ENCODE data around the gene FNIP1.
"Not testable (repeated sequence)": the region's sequence is repeated elsewhere in the genome, so short reads cannot be mapped to it uniquely, and the experiment has no call there.

The FNIP1 gene

DNA sequence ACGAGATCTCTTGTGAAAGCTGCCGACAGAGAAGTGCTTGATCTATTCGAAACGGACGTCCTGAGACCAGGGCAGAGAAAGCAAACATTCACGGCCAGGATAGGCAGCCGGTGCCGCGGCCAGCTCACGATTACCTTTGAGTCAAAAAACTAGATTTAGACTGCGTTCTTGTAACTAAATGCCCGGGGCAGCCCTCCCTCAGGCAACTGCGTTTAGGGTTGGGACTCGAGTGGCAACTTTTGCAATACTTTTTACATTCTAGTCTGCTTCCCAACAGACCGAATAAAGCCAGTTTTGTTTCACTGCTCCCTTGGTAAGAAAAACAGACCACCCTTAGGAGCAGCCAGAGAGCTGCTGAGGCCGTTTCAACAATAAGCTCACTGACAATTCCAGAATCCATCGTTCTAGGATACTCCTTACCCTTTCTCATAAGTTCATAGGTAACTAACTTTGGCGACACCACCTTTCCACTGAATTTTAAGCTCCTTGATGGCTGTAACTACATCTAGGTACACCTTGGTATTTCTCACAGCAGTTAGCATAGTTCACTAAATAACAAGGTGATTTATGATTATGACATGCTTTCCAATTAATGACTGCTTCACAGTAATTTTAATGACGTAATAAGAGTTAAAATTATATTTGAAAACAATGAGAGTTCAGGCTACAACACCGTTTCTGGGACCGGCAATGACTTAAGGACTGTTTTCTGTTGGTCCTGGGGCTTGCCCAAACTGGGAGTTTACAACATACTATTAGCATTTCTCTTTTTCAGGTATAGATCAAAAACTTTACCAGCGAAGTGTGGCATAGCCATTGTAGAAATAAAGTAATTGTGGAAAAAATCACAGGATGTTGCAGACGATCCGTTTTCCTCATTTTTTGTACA lies 160.9 kb downstream of the FNIP1 start:
- no peak for DNase-seq (ENCODE audit: low read depth)

DNA sequence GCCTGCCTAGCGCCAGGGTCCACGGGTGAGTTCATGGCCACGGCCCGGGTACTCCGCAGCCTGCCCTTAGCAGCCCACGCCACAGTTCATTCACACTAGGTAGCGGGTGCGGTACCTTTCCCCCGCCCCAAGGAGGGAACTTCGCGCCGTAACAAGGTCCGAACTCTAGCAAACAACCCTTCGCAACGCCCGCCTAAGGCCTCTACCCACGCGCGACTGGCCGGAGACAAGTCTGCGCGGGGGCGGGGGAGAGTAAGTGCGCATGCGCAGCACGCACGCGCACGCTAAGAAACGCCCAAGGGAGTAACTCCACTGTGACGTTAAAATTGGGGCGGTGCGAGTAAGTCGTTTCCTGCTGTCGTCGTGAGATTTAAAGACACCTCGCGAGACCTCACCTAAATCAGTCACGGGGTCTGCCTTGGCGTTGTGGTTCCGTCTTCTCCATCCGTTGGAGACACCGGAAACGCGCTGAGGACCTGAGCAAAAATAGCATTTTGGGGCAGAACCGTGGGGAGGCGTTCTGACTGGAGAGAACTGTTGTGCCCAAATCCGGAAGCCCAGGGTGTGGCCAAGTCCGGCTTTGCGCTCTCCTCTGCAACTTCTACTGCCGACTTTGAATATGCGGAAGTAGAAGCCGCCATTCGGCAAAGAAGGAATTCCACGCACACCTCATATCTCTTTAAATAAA lies 161.7 kb downstream of the FNIP1 start, which contains the start of gene RAPGEF6:
RAPGEF6 (minus strand) TSS at position 234 of the 688 bp plus-strand sequence; CDS start at position 35, 199 bp downstream.
- peak; percentile 97 for DNase-seq (ENCODE audit: low read depth)

DNA sequence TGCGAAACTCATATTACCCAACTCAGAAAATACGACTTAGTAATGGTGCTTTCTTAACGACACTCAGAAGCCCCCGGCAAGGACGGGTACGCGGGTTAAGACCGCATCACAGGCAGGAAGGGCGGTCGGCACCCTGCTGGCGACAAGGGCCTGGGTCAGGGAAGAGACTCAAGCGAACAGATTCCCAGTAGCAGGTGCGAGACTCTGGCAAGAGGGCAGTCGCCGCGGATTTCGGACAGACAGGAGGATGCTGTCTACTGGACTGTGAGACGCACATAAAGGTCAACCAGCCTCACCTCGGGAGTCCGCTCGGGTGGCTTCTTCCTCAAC lies 162.2 kb downstream of the FNIP1 start:
- DNase-seq (ENCODE audit: low read depth), result peak; percentile 28

DNA sequence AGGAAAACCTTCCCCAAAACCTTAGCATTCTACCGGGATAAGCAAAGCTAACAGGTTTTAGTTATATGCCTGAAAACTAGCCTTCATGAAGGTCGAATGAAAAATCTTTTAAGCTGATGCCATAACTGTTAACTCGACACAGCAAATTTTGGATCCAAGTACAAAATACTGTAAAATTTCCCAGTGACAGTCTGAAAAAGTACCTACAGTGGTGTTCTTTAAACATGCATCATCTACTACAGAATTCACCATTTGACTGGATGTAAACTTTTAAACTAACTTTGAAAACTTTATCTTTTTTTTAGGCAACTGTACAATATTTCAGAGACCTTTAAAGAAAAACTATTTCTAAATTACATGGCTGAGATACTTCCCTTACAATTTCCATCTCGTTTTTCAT lies 162.6 kb downstream of the FNIP1 start:
- no peak for DNase-seq (ENCODE audit: low read depth)

DNA sequence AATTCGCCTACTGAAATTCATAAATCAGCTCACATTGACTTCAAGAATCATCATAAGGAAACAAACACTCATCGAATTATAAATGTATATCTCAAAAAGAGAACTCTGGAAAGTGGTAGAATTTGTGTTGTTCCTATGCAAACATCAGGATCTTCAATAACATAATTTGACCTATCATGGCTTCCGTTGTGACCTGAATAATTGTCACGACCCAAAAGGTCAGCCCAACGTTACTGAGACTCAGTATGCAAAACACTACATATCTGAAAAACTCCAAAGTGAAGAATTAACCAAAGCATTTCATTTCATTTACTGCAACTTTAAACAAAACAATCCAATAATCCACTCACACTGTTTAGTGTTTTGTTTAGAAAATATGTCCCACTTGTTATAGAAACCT lies 163.0 kb downstream of the FNIP1 start:
- no peak for DNase-seq (ENCODE audit: low read depth)

DNA sequence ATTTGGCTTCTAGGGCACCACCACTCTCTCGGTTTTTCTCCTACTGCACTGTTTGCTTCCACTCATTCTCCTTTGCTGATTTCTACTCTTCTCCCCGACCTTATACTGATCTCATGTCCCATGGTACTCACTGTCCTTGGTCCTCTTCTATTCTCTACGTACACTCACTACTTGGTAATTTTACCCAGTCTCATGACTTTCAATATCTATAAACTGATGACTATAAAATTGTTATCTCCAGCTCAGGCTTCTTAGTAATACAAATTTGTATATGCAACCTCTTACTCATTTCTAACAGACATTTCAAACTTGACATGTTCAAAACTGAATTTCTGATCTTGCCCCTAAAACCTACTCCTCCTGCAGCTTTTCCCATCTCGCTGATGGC lies 165.9 kb downstream of the FNIP1 start:
- no peak for DNase-seq (ENCODE audit: low read depth)

DNA sequence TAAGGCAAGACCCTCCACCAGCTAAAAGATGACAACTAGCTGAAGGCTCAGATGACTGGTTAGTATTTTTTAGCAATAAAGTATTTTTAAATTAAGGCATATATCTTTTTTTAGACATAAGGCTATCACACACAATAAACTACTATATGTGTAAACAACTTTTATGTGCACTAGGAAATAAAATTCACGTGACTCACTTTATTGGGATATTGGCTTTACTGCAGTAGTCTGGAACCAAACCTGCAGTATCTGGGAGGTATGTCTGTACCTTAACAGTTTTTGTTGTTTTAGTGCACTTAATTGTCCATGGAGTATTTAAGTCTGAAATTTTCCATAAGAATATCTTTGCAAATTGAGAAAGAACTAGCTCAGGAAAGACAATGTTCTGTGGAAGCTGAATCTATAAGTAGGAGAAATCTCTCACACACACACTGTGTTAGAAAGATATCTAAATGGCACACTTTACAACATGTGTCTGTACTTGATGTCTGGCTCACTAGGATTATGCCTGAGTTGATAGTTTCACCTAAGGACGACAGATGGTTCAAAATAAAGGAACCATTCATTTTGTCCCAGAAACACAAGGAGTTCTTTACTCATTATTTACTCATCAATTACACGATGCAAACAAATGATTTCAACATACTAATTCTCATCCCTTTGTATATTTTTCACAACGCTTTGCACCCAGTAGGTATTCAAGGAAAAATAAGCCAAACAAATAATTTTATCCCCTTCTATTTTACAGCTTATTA lies 166.4 kb downstream of the FNIP1 start:
- no peak for DNase-seq (ENCODE audit: low read depth)

DNA sequence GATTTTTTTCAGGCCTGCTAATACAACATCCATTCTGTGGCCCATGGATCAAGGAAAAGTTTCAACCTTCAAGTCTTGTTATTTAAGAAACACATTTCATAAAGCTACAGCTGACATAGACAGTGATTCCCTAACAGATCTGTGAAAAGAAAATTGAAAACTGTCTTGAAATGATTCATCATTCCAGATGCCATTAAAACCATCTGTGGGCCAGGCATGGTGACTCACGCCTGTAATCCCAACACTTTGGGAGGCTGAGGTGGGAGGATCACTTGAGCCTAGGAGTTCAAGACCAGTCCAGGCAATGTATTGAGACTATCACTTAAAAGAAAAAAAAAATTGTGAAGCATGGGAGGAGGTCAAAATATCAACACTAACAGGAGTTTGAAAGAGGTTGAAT lies 167.8 kb downstream of the FNIP1 start:
- DNase-seq (ENCODE audit: low read depth), result no peak

DNA sequence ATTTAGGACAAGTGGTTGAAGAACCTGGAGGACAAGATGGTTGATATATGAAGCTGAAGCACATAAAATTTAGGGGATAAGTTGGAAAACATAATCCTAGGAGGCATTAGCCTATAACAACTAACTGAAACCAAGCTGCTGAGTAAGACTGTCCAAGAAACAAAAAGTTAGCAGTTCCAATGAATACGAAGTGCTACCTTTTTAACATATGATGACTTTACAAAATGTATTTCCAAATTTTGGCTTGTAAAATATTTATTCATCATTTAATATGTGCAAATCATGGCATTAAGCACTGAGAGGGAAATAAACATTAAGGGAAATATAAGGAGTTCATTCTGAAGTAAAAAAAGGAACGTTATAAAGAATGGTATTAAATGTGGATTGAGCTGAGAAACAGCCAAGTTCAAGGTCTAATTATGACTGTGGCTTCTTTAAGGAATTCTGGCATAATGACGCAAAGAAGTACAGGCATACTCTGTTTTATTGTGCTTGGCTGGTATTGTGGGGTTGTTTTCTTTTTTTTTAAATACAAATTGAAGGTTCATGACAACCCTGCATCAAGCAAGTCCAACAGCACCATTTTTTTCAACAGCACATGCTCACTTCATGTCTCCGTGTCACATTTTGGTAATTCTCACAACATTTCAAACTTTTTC lies 169.5 kb downstream of the FNIP1 start:
- DNase-seq (ENCODE audit: low read depth), result no peak

DNA sequence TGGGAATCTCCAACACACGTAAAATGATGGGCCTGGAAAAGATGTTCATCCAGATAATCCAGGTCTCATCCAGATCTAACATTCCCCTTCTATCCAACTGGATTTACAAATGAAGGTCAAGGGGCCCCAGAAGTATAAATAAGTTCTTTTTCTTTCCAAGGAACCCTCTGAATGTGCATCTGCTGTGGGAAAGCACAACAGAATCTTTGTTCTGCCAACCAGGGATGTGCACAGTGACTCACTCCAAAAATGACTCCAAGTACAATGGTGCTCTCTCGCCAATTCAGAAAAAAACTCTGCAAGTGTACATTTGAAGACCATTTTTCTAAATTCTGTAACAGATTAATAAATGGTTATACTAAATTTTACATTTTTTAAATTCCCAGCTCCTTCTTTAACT lies 174.2 kb downstream of the FNIP1 start:
- DNase-seq (ENCODE audit: low read depth), result no peak

DNA sequence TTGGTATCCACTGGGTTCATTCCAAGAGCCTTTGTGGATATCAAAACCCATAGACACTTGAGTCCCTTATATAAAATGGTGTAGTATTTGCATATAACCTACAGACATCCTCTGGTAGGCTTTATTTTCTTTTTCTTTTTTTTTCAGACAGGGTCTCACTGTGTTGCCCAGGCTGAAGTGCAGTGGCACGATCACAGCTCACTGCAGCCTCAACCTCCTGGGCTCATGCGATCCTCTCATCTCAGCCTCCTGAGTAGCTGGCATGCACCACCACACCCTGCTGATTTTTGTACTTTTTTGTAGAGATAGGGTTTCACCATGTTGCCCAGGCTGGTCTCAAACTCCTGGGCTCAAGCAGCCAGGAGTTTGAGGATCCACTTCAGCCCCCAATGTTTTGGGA lies 175.7 kb downstream of the FNIP1 start:
- DNase-seq (ENCODE audit: low read depth), result not testable (repeated sequence)

DNA sequence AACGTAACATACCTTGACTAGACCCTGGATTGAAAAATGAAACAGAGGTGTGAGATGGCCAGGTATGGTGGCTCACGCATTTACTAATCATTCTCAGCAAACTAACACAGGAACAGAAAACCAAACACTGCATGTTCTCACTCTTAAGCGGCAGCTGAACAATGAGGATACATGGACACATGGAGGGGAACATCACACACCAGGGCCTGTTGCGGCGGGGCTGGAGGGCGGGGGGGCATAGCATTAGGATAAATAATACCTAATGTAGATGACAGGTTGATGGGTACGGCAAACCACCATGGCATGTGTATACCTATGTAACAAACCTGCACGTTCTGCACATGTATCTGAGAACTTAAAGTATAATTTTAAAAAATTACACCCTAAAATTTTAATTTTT lies 177.7 kb downstream of the FNIP1 start:
- DNase-seq (ENCODE audit: low read depth), result no peak

DNA sequence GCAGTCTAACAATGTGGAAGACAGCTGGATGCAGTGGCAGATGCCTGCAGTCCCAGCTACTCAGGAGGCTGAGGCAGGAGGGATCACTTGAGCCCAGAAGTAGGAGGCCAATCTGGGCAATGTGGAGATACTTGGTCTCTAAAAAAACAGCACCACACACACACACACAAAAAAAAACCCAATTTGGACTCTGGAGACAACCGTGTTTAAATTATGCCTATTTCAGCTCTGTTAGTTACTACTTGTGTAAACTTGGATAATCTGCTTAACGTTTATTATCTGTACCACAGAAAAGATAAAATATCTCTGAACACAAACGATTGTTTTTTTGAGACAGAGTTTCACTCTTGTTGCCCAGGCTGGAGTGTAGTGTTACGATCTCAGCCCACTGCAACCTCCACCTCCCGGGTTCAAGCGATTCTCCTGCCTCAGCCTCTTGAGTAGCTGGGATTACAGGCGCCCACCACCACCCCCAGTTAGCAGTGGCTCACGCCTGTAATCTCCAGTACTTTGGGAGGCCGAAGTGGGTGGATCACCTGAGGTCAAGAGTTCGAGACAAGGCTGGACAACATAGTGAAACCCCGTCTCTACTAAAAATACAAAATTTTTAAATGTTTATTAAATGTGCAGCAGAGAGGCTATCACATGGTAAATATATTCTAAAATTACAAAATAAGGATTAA lies 179.5 kb downstream of the FNIP1 start:
- DNase-seq (ENCODE audit: low read depth), result no peak

DNA sequence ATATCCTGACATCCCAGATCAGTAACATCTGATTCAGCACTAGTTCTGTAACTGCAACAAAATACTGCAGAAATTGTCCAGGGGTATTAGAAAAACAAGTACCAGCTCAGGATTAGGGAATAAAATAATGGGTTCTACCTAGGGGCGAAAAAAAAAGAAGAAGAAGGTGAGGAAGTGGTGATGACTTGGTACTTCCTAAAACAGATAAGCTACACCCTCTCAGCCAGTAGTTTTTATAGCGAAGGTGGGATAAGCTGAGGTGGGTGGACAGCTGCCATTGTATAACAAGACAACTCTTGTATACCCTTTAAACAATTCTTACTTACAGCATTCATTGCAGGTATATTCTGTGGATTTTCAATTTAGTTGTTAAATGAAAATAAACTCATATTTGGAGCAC lies 180.9 kb downstream of the FNIP1 start:
- DNase-seq (ENCODE audit: low read depth), result no peak

DNA sequence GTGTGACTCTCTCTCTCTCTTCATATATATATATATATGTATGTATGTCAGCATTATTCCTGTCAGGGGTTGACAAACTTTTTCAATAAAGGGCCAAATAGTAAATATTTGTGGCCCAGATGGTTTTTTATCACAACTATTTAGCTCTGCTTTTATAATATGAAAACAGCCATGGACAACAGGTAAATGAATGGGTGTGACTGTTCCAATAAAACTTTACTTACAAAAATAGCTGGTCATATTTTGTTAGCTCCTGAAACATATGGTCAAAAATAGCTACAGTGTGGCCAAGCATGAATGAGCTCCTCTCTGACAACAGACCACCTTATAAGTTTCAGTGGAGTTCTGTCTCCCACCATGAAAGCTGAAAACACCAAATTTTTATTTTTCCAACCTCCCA lies 183.4 kb downstream of the FNIP1 start:
- DNase-seq (ENCODE audit: low read depth), result no peak

DNA sequence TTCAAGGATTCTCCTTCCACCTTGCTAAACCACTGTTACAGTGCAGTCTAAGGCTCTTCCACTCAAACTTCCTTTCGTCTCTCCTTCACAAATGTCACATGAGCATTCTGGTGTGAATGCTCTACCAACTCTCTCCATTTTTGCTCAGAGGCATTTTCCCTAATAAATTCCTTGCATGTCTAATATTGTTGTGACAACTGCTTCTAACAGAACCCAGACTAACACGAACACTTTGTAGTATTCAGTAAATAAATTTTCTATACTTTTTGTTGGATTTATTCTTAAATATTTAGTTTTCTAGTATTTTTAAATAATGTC lies 185.8 kb downstream of the FNIP1 start:
- no peak for DNase-seq (ENCODE audit: low read depth)

DNA sequence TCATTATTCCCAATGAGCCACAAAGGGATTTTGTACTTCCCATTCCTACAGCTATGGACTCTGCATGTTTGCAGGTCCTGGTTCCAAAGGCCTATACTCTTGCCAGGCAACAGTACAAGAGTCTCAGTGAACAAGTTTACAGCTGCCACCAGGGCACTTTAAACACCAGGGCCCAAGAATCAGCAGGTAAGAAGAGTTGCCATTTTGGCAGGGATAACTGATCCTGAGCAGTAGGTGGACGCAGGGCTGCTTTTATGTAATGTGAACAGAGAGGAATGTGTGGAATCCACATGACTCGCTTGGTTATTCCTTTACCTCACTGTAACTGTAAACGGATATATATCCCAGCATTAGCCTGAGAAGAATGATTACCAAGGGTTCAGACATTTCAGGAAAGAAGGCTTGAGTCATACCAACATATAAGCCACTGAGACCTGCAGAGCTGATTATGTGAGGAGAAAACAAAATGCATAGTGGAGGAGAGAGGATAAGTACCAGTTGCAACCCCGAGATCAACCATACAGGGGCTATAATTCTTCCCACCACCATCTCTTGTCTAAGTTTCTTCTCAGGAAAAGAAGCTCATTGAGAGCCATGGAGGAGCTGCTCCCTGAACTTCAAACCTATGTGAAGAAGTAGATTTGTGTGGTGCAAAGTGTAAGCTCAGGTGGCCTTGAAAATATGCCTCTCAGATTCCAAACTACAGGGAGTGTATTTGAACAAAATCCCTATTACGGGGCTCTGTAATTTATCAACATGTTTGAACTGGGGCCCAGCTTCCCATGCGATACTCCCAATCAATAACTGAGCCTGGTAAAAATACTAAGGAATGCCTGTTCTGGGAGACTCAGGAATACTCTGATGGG lies 186.4 kb downstream of the FNIP1 start:
- no peak for DNase-seq (ENCODE audit: low read depth)

DNA sequence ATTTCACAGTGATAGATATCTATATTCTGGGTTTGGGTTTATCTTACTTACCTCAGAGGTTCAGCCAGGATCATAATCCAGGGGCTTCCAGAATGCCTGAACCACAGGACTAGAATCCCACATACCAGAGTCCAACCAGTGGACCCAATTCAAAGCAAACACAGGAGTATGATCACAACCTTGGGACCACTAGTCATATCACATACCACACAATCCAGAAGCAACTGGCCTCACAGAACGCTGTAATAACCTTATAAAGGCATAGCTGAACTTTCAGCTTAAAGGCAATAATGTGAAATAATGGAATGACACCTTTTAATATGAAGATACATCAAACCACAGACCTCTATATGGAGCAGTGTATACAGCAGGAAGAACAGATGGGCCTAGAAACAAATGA lies 187.0 kb downstream of the FNIP1 start:
- DNase-seq (ENCODE audit: low read depth), result no peak

DNA sequence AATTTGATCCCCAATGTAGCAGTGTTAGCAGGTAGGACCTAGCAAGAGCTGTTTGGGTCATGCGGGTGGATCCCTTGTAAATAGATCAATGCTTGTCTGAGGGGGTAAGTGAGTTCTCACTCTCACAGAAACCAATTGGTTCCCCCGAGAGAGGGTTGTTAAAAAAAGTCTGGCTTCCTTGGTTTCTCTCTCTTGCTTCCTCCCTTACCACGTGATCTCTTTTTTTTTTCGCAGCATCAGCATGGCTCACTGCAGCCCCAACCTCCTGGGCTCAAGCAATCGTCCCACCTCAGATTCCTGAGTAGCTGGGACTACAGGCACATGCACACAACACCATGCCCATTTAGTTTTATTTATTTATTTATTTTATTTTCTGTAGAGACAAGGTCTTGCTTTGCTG lies 188.2 kb downstream of the FNIP1 start:
- no peak for DNase-seq (ENCODE audit: low read depth)

DNA sequence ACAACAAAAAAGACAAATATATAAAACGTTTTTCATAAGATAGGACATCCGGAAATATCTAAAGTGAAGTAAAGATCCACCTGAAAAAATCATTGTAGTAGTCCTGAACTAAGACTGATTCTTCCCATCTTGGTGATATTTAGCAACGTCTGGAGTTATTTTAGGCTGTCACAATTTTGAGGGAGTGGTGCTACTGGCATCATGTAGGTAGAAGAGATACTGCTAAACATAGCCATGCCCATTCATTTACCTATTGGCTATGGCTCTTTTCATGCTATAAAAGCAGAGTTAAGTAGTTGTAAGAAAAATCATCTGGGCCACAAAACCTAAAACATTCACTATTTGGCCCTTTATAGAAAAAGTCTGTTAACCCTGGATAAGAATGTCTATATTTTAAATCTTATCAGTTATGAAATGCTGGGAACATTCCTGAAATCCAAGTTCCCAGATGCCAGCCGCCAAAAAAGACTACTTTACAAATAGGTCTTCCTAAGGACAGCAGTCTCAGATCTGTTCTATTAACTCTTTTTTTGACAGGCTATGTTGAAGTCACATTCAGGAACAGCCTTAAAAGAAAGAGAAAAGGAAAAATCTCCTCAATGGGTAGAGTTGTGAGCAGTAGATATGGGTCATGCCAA lies 188.8 kb downstream of the FNIP1 start:
- DNase-seq (ENCODE audit: low read depth), result no peak

Data from stimulated activated CD8-positive, alpha-beta memory T cell treated with anti-CD3 and anti-CD28 coated beads, Interleukin-12 subunit alpha, Interleukin-12 subunit beta, amount 100 ng/mL, for 1 hour (primary cell).